NB4 (cell line): Measurements from ENCODE around the gene ARFIP2.
A peak's percentile ranks its signal among the peaks of the same experiment; 100 is the strongest.

Experiments
- POLR2A ChIP-seq: IDR thresholded peaks from 2 replicates; pipeline ENCODE4 v1.6.1; 2011; ENCODE audit warnings: mild to moderate bottlenecking; ENCODE audit not compliant: insufficient read length; ENCODE audit errors: extremely low read depth
- TF ChIP-seq, protein P1 (sequence below): IDR thresholded peaks from one replicate; pipeline ENCODE4 v1.5.1; 2012; ENCODE audit warnings: low read depth, low read length

DNA sequence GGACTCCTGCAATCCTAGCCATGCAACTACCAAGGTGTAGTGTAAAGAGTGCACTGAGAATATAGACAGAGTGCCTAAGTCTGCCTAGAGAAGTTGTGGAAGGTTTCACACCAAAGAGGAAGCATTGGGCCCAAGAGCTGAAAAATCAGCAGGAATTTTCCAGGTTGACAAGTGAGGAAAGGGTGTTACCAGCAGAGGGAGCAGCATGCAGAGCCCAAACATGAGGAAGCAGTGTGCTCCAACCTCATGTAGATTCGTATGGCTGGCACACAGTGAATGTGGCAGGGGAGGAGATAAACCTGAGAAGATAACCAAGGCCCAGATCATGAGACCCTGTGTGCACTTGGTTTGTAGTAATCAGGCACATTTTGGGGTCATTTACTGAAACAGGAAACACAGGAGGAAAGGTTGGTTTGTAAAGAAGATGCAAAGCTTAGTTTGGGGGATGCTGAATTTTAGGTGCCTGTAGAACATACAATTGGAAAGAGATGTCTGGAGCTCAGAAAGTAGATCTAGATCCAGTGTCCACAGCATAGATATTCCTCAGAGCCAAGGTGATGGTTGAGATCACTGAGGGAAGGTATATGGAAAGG, 42.1 kb downstream of the ARFIP2 start:
- TF ChIP-seq, protein P1, sequence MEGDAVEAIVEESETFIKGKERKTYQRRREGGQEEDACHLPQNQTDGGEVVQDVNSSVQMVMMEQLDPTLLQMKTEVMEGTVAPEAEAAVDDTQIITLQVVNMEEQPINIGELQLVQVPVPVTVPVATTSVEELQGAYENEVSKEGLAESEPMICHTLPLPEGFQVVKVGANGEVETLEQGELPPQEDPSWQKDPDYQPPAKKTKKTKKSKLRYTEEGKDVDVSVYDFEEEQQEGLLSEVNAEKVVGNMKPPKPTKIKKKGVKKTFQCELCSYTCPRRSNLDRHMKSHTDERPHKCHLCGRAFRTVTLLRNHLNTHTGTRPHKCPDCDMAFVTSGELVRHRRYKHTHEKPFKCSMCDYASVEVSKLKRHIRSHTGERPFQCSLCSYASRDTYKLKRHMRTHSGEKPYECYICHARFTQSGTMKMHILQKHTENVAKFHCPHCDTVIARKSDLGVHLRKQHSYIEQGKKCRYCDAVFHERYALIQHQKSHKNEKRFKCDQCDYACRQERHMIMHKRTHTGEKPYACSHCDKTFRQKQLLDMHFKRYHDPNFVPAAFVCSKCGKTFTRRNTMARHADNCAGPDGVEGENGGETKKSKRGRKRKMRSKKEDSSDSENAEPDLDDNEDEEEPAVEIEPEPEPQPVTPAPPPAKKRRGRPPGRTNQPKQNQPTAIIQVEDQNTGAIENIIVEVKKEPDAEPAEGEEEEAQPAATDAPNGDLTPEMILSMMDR: peak; percentile 87
- TF ChIP-seq POLR2A: no peak
